CD8-positive, alpha-beta memory T cell (primary cell): ENCODE data around the gene ITGA1. TPM values are rescaled to one million over a fixed set of nuclear protein-coding genes. Genes with fewer than 3 reads are reported as not detected.

ENCODE experiments used
- CTCF ChIA-PET: fragments of 350-600 bp; sonication (Branson Sonifier 250); formaldehyde crosslinking; loops from one replicate; lab custom pipeline; 2021; ENCODE audit warnings: antibody characterized with exemption; lab: Charles Lee
- POLR2A ChIA-PET: fragments of 350-600 bp; sonication (Branson Sonifier 250); formaldehyde crosslinking; loops from one replicate; lab custom pipeline; 2021; ENCODE audit warnings: antibody characterized with exemption; lab: Charles Lee
- DNase-seq, 5 donors: peaks; one replicate each; pipeline versions ENCODE4 v3.0.0 to v3.0.0-alpha.2; 2020 to 2022; ENCODE audit warnings: mixed read lengths in 1 of 5
- H3K27ac ChIP-seq: one replicate; pipeline ENCODE4 v1.7.0; 2013; ENCODE audit warnings: low read depth, mild to moderate bottlenecking, low read length, moderate library complexity
- H3K27me3 ChIP-seq: 2 replicates; pipeline ENCODE4 v1.7.0; 2013; ENCODE audit warnings: low read length, mild to moderate bottlenecking; ENCODE audit not compliant: insufficient read depth, poor library complexity, severe bottlenecking
- H3K36me3 ChIP-seq: 2 replicates; pipeline ENCODE4 v1.7.0; 2013; ENCODE audit warnings: mild to moderate bottlenecking, low read length, moderate library complexity; ENCODE audit not compliant: insufficient read depth
- H3K4me1 ChIP-seq: 2 replicates; pipeline ENCODE4 v1.7.0; 2013; ENCODE audit warnings: mild to moderate bottlenecking, low read length, moderate library complexity; ENCODE audit not compliant: insufficient read depth
- H3K4me3 ChIP-seq: 2 replicates; pipeline ENCODE4 v1.7.0; 2013; ENCODE audit warnings: mild to moderate bottlenecking, low read length
- H3K9me3 ChIP-seq: 2 replicates; pipeline ENCODE4 v1.7.0; 2013; ENCODE audit warnings: mild to moderate bottlenecking, low read length
- H3K27ac Mint-ChIP-seq, 8 donors: one replicate each; pipeline ENCODE4 v1.8.0; 2020 to 2021; ENCODE audit warnings: mixed read lengths in 8 of 8, mild to moderate bottlenecking in 6 of 8, inconsistent platforms in 3 of 8, moderate library complexity in 3 of 8
- H3K27me3 Mint-ChIP-seq, 2 donors: one replicate each; pipeline ENCODE4 v1.8.0; 2020 to 2021; ENCODE audit warnings: mixed read lengths in 2 of 2, mild to moderate bottlenecking in 1 of 2, moderate library complexity in 1 of 2
- H3K36me3 Mint-ChIP-seq, 3 donors: one replicate each; pipeline ENCODE4 v1.8.0; 2020 to 2021; ENCODE audit warnings: mixed read lengths in 3 of 3, inconsistent platforms in 1 of 3, mild to moderate bottlenecking in 1 of 3
- H3K4me1 Mint-ChIP-seq, 3 donors: one replicate each; pipeline ENCODE4 v1.8.0; 2020 to 2021; ENCODE audit warnings: mixed read lengths in 3 of 3, inconsistent platforms in 1 of 3, mild to moderate bottlenecking in 1 of 3
- H3K4me3 Mint-ChIP-seq, 7 donors: one replicate each; pipeline ENCODE4 v1.8.0; 2020 to 2021; ENCODE audit warnings: mixed read lengths in 7 of 7, mild to moderate bottlenecking in 6 of 7, moderate library complexity in 4 of 7, inconsistent platforms in 2 of 7
- H3K9me3 Mint-ChIP-seq, 5 donors: one replicate each; pipeline ENCODE4 v1.8.0; 2020 to 2022; ENCODE audit warnings: mixed read lengths in 5 of 5, mild to moderate bottlenecking in 3 of 5, moderate library complexity in 2 of 5, inconsistent platforms in 1 of 5
- polyA plus RNA-seq: library from polyadenylated mRNA; unstranded; fragments of 300-500 nt; fragmentation: Illumina TruSeq; gene quantifications from one replicate; pipeline ENCODE4 v1.2.3, GENCODE V29; 2021
- total RNA-seq, 2 experiments: library from RNA; stranded (reverse); gene quantifications; one replicate each; pipeline ENCODE4 v1.2.3, GENCODE V29; 2021

Gene ITGA1
- total and polyA plus RNA-seq, 3 experiments from 2014 or later: 16.5 to 26.3 (median 21.9) TPM

DNA sequence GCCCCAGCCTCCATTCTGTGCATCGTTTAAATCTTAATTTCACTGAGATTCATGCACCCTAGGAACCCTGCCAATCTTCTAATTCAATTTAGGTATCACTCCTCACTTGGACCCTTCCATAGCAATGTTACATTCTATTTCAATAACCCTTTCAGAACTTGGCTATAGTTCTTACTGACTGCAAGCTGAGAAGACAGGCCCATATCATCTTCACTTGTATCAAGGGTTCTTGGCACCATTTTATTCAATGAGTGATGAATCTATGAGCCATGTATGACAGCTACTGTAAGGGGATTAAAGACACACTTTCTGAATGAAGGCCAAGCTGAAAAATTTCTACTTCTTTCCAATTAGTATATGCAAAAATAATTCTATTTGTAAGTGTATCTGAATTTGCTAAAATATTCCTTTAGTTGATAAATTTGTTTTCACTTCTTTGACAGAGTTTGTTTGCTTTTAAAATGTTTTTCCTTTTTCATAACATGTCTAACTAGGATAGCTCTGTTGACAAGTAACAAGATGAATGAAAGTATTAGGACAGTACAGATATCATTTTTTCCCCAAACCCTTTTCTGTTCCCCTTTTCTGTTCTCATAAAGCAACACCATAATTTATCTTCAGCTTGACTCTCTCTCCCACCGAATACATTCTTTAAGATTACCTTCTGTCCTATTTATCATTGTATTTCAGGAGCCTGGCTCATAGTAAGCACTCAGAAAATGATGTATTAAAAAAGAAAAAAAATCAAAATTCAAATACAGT lies 211.0 kb downstream of the ITGA1 start:
- Histone ChIP-seq H3K9me3 (no peaks in the 10 kb centered on the region), H3K36me3 (no peaks in the 10 kb centered on the region), H3K4me1 (no peaks in the 10 kb centered on the region), H3K4me3 (no peak overlapping the region), H3K27me3 (no peaks in the 10 kb centered on the region), H3K27ac (no peak overlapping the region)
- no peaks in the 10 kb centered on the region for H3K9me3 Mint-ChIP-seq
- POLR2A ChIA-PET: no interaction called here
- H3K27ac Mint-ChIP-seq: no peak overlapping the region
- DNase-seq: no peak
- CTCF ChIA-PET: no interaction called here
- no peaks in the 10 kb centered on the region for H3K36me3 Mint-ChIP-seq
- H3K27me3 Mint-ChIP-seq: peaks cover 0 to 5% of the 10 kb centered on the region in 2 donors
- no peaks in the 10 kb centered on the region for H3K4me1 Mint-ChIP-seq
- H3K4me3 Mint-ChIP-seq: no peak overlapping the region

GRCh38 chr5:52999344-52999949 lies 211.7 kb downstream of the ITGA1 start:
- Mint-ChIP-seq H3K9me3 (no peaks in the 10 kb centered on the region), H3K27ac (no peak overlapping the region), H3K4me3 (no peak overlapping the region), H3K27me3 (peaks cover 0 to 5% of the 10 kb centered on the region in 2 donors), H3K36me3 (no peaks in the 10 kb centered on the region), H3K4me1 (peaks cover 2 to 5% (median 3%) of the 10 kb centered on the region in 3 donors)
- ChIA-PET POLR2A (no interaction called here), CTCF (no interaction called here)
- Histone ChIP-seq H3K27ac (no peak overlapping the region), H3K36me3 (no peaks in the 10 kb centered on the region), H3K4me1 (peaks cover under 1% of the 10 kb centered on the region), H3K4me3 (no peak overlapping the region), H3K27me3 (no peaks in the 10 kb centered on the region), H3K9me3 (no peaks in the 10 kb centered on the region)
- DNase-seq: no peak

DNA sequence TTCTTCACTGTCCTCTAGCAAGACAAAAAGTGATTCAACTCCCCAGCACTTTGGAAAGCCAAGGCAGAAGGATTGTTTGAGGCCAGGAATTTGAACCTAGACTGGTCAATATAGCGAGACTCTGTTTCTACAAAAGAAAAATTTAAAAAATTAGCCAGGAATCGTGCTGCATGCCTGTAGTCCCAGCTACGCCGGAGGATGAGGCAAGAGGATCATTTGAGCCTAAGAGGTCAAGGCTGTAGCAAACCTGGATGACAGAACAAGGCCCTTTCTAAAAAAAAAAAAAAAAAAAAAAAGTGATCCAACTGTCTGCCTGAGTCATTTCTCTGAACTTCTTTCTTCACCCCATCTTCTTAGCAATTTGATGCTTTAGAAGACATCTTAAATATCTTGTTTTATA lies 213.8 kb downstream of the ITGA1 start:
- no peak overlapping the region for H3K27ac Mint-ChIP-seq

GRCh38 chr5:53002491-53002890 lies 214.8 kb downstream of the ITGA1 start:
- no peak overlapping the region for H3K4me3 Mint-ChIP-seq
- H3K27me3 Mint-ChIP-seq: peaks cover 0 to 5% of the 10 kb centered on the region in 2 donors
- no peak overlapping the region for H3K4me3 ChIP-seq
- no peaks in the 10 kb centered on the region for H3K27me3 ChIP-seq
- H3K4me1 Mint-ChIP-seq: peaks cover 18 to 29% (median 19%) of the 10 kb centered on the region in 3 donors
- H3K36me3 ChIP-seq: no peaks in the 10 kb centered on the region
- ChIA-PET CTCF (no interaction called here), POLR2A (no interaction called here)
- no peak overlapping the region for H3K27ac ChIP-seq
- no peaks in the 10 kb centered on the region for H3K9me3 ChIP-seq
- H3K9me3 Mint-ChIP-seq: no peaks in the 10 kb centered on the region
- no peak overlapping the region for H3K27ac Mint-ChIP-seq
- H3K4me1 ChIP-seq: peaks cover 4% of the 10 kb centered on the region
- no peak for DNase-seq
- no peaks in the 10 kb centered on the region for H3K36me3 Mint-ChIP-seq

More for the DNA sequence above, 213.8 kb downstream of the ITGA1 start:
- Histone ChIP-seq H3K4me1 (peaks cover 4% of the 10 kb centered on the region), H3K9me3 (no peaks in the 10 kb centered on the region), H3K4me3 (no peak overlapping the region), H3K27ac (no peak overlapping the region), H3K27me3 (no peaks in the 10 kb centered on the region), H3K36me3 (no peaks in the 10 kb centered on the region)
- Mint-ChIP-seq H3K9me3 (no peaks in the 10 kb centered on the region), H3K4me3 (no peak overlapping the region), H3K27me3 (peaks cover 0 to 5% of the 10 kb centered on the region in 2 donors), H3K4me1 (peaks cover 9 to 20% (median 10%) of the 10 kb centered on the region in 3 donors), H3K36me3 (no peaks in the 10 kb centered on the region)
- POLR2A ChIA-PET: no interaction called here
- DNase-seq: no peak
- CTCF ChIA-PET: no interaction called here

GRCh38 chr5:53003144-53003543 lies 215.4 kb downstream of the ITGA1 start:
- CTCF ChIA-PET: no interaction called here
- peaks cover 19 to 36% (median 26%) of the 10 kb centered on the region in 3 donors for H3K4me1 Mint-ChIP-seq
- POLR2A ChIA-PET: no interaction called here

GRCh38 chr5:53006911-53007890 lies 219.5 kb downstream of the ITGA1 start:
- H3K4me3 ChIP-seq: no peak overlapping the region
- Mint-ChIP-seq H3K4me3 (peak overlapping the region in 4 of 7 donors; percentile 2 to 67 (median 22)), H3K9me3 (no peaks in the 10 kb centered on the region), H3K4me1 (peaks cover 19 to 36% (median 26%) of the 10 kb centered on the region in 3 donors), H3K27ac (peak overlapping the region in 2 of 8 donors; percentile 14 to 19), H3K27me3 (peaks cover 0 to 4% of the 10 kb centered on the region in 2 donors), H3K36me3 (no peaks in the 10 kb centered on the region)
- POLR2A ChIA-PET: no interaction called here
- no peaks in the 10 kb centered on the region for H3K9me3 ChIP-seq
- no peaks in the 10 kb centered on the region for H3K36me3 ChIP-seq
- no peaks in the 10 kb centered on the region for H3K27me3 ChIP-seq
- no peak overlapping the region for H3K27ac ChIP-seq
- H3K4me1 ChIP-seq: peaks cover 4% of the 10 kb centered on the region
- no peak for DNase-seq
- CTCF ChIA-PET: no interaction called here

More at GRCh38 chr5:53003144-53003543, 215.4 kb downstream of the ITGA1 start:
- H3K27ac ChIP-seq: no peak overlapping the region
- H3K9me3 Mint-ChIP-seq: no peaks in the 10 kb centered on the region
- DNase-seq: no peak
- H3K36me3 Mint-ChIP-seq: no peaks in the 10 kb centered on the region
- H3K27me3 ChIP-seq: no peaks in the 10 kb centered on the region
- H3K36me3 ChIP-seq: no peaks in the 10 kb centered on the region
- H3K4me1 ChIP-seq: peaks cover 4% of the 10 kb centered on the region
- no peak overlapping the region for H3K4me3 Mint-ChIP-seq
- H3K9me3 ChIP-seq: no peaks in the 10 kb centered on the region
- no peak overlapping the region for H3K27ac Mint-ChIP-seq
- H3K4me3 ChIP-seq: no peak overlapping the region
- peaks cover 0 to 5% of the 10 kb centered on the region in 2 donors for H3K27me3 Mint-ChIP-seq

GRCh38 chr5:53008751-53009150 lies 221.0 kb downstream of the ITGA1 start:
- ChIA-PET POLR2A (no interaction called here), CTCF (no interaction called here)
- Histone ChIP-seq H3K27me3 (no peaks in the 10 kb centered on the region), H3K9me3 (no peaks in the 10 kb centered on the region), H3K27ac (no peak overlapping the region), H3K36me3 (no peaks in the 10 kb centered on the region), H3K4me3 (no peak overlapping the region), H3K4me1 (peaks cover 4% of the 10 kb centered on the region)
- H3K27ac Mint-ChIP-seq: no peak overlapping the region
- no peaks in the 10 kb centered on the region for H3K27me3 Mint-ChIP-seq
- peaks cover 0 to 4% (median 0%) of the 10 kb centered on the region in 5 donors for H3K9me3 Mint-ChIP-seq
- H3K4me1 Mint-ChIP-seq: peaks cover 19 to 36% (median 26%) of the 10 kb centered on the region in 3 donors
- no peaks in the 10 kb centered on the region for H3K36me3 Mint-ChIP-seq
- DNase-seq: no peak
- no peak overlapping the region for H3K4me3 Mint-ChIP-seq
